GM19240 (cell line): ENCODE data around the gene MAN2B2.

Source experiments
- DNase-seq: peaks from one replicate; pipeline ENCODE4 v3.0.0; 2011; ENCODE audit warnings: low spot score; ENCODE audit not compliant: insufficient read length

The MAN2B2 gene

DNA sequence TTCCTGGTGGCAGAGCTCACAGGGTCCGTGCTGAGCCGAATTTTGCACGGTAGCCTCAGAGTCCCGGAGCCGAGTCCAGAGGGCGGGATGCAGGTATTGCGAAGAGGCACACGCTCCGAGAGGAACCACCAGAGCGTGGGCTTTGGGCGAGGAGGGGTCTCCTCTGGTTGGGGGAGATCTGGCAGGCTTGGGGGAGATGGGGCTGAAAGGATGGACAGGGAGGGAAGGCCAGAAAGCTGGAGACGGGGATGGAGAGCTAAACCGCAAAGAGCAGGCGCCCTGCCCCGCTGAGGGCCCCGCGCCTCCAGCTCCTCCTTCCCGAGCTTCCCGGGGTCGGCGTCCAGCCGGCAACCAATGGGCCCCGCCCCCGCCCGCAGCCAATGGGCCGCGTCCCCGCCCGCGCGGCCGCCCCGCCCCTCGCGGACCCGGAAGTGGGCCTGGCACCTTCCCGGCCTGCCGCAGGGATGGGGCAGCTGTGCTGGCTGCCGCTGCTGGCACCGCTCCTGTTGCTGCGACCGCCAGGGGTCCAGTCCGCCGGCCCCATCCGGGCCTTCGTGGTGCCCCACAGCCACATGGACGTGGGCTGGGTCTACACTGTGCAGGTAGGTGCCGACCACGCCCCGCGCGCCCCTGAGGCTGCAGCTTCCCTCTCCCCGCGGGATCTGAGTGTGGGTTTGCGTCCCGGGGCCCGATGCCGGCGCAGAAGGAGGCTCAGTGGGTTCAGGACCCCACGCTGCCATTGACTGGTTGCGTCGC lies at the start of gene MAN2B2:
Gene MAN2B2 (plus strand): TSS at position 443 of the 756 bp plus-strand sequence. CDS start 22 bp downstream, at position 465.
- DNase-seq, result peak; percentile 98

DNA sequence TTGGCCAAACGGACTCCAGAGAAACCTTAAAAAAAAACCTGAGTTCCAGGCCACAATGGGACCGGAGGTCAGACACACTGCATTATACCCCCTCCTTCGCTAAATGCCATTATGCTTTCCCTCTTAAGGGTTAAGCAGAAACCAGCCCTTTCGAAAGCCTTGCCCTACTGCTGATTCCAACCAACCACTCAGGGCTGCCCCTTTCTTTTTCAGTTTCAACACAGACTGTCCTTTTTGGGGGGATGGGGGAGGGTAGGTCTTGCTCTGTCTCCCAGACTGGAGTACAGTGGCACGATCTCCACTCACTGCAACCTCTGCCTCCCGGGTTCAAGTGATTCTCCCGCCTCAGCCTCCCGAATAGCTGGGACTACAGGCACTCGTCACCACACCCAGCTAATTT lies 49.5 kb upstream of the MAN2B2 start:
- DNase-seq, result no peak

DNA sequence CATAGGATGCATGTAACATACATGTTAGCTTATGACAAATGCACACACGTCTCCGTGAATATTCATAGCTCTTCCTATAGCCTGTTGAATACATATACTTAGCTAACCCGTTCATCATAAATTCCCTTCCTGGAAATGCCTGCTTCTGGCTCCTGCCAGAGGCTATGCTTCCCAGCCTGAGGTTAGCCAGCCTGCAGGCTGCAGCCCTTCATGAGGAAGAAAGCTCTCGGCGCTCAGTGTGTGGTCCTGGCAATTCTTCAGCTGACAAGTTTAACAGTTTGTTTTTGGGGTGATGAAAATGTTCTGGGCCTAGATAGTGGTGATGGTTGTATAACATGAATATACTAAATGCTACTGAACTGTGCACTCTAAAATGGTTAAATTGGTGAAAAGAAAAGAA lies 48.8 kb upstream of the MAN2B2 start:
- no peak for DNase-seq

DNA sequence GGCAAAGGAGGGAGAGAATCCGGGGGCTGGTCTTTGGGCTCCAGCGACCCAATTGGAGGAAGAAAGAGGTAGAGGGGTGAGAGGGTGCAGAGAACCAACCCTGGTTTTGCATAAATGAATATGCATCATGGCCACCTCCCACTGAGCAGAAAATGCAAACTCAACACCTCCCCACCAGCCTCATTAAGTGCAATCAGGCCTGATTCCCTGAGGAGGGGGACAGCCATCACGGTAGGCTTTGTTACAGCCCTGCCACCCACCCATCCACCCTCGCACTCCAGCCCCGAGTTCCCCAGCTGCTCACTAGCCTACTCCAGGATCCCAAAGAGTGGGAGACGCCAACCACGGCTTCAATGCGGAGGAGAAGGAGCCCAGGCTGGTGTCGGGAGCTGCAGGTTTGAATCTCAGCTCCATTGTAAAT lies 48.3 kb upstream of the MAN2B2 start:
- no peak for DNase-seq

DNA sequence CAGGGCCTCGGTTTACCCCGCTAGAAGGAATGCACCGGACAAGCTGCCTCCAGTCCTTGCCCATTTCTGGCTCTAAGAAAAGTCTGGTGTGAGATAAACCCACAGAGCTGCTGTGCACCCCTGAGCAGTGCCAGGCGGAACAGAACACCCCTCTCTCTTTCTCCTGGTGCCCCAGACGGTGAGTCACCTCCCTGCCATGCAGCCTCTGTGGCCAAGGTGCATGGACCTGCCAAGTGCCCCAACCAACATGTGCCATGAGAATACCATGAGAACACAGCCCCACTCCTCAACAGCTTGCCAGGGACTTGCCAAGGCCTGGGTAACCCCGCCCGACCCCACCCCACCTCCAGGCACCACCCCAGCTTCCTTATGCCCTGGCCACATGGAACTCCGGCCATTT lies 47.7 kb upstream of the MAN2B2 start:
- DNase-seq, result no peak

DNA sequence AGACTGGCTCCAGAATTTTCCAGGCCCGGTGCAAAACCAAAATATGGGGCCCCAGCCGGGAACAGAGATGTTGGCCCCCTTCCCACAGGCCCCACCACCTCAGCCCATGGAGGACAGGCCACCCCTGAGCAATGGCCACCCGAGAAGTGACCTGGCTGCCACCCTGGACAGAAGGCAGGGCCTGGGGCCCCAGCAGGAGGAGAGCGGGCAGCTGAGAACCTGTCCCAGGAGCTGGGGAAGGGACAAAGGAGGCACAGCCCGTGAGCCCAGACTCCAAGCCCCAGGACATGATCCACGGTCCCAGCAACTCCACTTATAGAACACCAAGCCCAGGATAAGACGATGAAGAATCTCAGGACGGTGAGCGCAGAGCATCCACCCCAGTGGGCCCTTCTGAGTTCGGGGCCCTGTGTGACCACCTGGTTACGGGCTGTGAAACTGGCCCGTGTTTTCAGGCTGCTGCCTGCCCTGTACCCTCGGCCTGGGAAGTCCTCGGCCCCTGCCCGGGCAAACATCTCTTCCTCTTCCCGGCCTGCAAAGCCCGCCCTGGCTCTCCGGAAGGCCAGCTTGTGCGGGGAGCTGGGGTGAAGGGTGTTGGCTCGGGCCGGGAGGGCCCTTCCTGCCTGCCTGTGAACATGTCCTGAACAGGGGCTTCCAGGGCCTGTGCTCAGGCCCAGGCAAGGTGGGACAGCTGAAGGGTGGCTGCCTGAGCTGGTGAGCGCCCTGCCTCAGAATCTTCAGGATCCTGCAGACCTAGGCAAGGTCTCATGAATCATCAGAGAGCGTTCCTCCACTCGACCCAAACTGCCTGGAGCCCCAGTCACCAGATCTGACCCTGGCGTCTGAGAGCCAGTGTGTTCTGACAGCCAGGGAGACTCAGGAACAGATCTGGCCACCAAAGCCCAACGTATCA lies 47.0 kb upstream of the MAN2B2 start:
- no peak for DNase-seq

DNA sequence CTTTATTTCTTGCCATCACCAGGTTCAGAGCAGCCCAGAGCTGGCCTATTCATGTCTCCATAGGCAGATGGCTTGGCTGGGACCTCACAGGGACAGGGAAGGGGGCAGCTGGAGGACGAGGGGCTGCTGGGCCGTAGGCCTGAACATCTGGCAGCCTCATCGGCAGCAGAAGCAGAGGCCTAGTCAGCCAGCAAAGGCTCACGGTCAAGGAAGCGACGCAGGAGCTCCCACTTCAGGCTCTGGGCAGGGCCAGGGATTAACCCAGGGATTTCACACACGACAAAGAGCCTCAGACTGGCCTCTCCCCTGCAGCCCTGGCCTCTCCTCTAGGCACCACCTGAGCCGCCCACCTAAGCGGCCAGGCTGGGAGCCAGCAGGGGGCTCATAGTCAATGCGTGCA lies 46.0 kb upstream of the MAN2B2 start:
- no peak for DNase-seq

DNA sequence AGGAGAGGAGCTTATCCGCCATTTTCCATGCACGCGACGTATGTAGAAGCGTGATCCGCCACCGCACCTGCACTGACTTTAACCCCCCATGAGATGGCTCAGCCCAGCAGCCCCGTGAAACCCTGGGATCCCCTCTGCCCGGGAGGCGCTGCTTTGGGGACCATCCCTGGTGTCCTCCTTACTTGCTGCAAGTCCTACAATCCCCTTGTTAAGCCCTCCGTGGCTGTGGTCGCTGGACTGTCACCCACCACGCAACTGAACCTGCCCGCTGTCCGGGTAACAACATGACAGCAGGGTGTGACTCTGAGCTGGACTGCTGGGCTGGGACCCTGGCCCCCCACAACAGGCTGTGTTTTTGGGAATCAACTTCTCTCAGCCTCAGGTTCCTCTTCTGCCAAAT lies 44.7 kb upstream of the MAN2B2 start:
- no peak for DNase-seq

DNA sequence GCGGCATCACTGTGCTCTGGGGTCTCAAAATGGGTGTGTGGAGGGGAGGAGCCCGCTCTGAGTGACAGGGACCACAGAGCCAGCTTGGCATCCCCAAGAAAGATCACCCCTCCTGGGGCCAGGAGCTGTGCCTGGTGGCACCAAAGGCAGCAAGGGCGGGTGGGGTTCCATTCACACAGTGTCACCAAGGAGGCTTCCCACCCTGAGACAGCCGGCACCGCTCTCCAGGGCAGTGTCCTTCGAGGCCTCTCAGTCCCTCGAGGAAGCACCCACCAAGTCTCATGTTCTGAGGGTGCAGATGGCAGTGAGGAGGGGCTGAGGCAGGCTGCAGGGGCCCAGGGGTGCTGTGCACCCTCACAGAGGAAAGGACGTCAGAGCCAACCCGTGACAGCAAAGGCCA lies 44.0 kb upstream of the MAN2B2 start:
- DNase-seq, result no peak

DNA sequence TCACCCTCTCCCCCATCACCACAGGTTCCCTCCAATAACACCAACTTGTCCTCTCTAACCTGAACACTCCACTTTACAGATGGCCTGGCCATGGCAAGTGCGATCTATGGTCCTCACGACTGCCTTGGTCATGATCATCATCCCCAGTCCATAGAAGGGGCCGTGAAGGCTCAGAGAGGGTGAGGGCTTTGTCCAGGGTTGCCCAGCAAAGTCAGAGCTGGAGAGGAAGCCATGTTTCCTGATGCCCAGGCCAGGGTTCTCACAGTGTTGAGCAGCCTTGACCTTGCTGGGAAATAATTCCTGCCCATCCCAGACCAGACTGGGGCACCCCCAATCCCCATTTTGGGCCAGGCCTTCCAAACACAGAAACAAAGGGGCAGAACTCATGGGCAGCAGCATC lies 42.9 kb upstream of the MAN2B2 start:
- no peak for DNase-seq

DNA sequence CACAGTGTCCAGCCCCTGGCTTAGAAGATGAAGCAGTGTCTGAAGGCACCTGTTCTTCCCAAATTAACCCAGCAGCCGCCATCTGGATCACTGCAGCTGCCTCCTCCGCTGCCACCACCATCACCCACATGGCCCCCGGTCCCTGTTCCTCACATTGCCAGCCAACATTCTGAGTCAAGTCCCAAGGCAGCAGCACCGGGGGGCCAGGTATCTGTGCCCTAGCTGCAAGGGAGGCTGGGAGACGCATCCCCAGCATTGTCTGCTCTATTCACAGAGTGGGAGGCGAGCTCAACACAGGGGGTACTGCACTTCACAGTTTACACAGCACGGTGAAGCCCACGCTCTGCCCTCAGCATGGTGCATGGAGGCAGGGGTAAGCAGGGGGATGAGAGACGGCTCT lies 42.3 kb upstream of the MAN2B2 start:
- no peak for DNase-seq

DNA sequence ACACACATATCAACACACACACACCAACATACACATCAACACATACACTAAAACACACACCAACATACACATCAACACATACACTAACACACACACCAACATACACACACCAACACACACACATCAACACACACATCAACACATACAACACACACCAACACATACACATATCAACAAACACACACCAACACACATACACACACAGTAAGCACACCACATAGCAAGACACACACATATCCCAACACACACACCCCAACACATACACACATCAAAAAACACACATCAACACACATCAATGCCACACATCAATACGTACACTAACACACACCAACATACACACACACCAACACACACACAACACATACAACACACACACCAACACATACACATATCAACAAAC lies 40.9 kb upstream of the MAN2B2 start:
- DNase-seq, result no peak

DNA sequence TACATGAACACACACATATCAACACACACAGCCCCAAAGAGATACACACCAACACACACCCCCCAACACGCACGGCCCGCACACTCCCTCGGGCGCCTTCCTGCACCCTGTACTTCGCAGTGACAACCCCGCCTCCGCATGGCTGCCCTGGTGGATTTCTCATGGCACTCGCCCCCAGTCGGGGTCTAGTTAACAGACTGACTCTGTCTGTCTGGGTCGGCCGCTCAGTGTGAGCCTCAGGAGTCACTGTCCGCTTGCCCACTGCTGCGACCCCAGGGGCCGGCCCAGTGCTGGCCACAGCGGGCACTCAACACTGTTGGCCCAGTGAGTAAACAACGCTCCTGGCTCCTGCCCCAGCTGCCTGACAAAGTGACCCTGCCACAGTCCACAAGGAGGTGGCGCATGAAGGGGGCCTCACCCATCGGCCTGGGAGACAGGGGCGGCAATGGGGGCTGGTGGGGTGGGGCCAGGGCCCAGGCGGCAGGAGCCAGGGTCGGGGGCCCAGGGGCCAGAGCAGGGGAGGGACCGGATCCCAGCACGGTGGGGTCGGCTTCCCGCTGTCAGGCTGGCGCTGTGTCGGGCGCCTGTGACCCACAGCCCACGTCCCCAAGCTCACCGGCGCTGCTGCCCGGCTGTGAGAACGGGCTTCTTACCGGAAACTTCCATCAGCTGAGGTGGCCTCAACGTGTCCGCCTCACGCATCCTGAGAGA lies 40.2 kb upstream of the MAN2B2 start:
- no peak for DNase-seq

DNA sequence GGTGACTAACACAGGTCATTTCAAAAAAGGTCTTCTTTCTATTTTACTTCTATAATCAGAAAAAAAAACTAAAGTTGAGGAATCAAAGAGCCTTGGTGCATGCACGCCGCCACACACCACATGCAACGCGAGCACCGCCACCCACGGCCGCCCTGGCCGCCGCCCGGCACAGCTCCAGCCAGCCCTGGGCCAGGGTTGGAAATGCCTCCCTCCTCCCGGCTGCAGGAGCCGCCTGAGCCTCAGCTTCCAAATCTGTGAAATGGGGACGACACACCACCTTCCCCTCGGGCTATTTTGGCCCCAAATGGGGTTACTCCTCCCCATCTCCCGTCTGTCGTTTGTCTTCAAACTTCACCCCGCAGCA lies 39.7 kb upstream of the MAN2B2 start:
- DNase-seq, result no peak

DNA sequence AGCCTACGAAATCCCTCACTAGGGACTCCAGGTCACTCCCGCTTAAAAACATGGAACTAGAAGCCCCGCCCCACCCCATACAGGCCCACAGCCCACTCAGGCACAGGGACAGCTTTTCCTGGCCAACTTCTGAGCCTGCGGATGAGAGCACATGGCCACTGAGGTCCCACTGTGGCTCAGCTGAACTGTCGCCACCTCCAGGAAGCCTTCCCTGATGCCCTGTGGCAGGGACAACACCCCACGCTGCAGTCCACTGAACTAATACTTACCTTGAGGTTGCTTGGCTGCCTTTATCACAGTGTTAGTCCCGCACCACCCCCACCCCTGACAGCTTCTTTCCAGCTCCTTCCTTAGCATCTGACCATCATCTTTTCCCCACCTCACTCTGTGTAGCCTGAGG lies 39.3 kb upstream of the MAN2B2 start:
- no peak for DNase-seq

DNA sequence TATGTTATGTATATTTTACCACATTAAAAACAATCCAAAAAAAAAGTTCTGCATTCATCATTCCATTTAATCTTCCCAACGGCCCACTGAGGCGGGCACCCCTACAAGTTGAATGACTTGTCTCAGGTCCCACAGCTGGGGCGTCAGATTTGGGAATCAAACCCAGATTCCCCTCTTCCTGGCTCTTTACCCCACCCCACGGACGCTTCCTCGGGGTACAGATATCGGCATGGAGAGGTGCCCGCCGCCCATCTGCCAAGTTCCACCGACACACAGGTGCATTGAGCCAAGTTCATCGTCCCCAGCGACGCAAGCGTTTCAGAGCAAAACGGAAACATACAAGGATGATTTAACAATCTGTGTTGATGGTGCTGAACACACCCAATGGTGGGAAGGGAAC lies 36.9 kb upstream of the MAN2B2 start:
- no peak for DNase-seq

DNA sequence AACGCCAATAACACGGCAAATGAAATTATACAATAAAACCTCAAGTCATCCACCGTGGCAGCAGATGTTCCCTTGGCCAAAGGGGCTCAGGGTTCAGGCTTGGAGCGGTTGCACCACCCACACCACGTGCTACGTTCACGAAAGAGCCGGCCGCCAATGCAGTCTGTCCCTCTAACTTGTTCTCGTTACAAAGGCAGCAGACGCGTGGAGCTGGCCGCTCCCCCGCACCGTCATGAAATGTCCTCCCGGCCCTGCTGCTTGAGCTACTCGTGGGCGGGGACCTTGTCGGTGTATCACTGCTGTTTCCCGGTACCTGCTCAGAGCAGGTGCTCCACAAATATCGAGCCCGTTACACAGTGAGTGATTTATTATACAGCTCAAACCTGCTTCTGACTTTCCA lies 36.4 kb upstream of the MAN2B2 start:
- no peak for DNase-seq

DNA sequence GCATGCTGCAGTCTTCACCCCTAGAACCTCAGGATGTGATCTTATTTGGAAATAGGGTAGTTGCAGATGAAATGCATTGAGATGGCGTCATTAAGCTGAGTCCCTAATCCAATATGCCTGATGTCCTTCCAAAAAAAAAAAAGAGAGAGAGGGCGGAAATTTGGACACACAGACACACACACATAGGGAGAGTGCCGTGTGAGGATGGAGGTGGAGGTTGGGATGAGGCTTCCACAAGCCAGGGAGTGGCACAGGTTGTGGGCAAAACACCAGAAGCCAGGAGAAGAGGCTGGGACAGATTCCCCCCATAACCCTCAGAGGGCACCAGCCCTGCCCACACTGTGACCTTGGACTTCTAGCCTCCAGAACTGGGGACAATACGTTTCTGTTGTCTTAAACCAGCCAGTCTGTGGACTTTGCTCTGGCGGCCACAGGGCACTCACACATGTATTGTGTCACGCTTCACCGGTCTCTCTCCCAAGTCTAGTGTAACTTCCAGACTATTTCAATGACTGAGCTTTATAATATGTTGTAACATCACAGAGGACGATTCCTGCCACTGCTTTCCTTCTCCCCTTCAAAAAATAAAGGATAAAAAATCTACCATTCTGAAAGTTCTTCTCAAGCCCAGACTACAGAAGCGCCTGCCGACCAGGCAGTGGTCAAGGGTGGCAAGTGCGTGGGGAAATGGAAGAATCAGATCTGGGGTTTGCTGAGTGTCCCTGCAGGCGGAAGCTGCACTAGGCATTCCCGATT lies 35.8 kb upstream of the MAN2B2 start:
- no peak for DNase-seq

DNA sequence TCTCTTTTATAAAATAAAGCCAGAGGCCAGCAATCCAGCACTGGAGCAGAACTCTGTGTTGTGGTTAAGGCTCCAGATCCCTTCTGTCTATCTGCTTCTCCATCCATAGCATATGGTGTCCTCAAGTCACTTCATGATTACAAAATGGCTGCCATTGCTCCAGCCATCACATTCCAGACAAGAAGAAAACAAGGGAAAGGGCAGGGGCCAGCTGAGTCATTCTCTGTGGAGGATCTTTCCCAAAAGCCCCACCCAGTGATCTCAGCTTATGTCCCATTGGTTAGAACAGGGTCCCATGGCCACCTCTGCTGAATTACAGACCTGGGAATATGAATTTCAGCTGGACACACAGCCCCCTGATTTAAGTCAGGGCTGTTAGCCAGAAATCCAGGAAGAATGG lies 34.1 kb upstream of the MAN2B2 start:
- no peak for DNase-seq

DNA sequence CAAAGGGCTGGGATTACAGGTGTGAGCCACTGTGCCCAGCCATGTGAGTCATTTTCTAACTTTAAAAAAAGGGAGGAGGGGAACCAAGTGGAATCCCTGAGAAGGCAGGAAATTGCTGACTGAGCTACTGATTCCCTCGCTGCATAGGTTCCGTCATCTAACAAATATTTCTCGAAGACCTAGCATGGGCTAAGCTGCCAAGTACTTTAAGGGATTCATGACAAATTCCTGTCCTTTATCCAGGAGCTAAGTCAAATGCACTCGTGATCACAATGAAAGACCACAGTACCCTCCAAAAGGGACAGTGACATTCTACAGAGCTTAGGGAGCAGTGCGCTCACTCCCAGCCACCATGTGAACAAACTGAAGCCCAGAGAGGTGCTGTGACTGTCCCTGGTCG lies 33.2 kb upstream of the MAN2B2 start:
- DNase-seq, result no peak

DNA sequence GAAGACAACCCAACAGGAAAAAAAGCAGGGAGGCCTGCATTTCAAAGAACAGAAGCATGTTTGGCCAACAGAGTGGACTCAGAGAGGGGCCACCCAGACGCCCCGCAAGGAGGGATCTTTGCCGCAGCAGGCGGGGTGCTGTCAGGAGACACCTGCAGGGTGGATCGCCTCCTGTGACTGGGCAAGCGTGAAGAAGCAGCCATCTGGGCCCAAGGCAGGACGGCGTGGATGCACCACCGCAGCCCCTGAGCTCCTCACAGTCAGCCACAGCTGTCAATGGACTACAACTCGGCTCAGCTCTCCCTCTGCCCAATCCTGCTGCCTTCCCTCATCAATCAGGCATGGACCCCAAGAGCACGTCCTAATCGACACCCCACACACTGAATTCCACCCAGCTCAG lies 32.0 kb upstream of the MAN2B2 start:
- DNase-seq, result no peak
